ENCODE results near the gene MXI1. TPM values are rescaled to one million over a fixed set of nuclear protein-coding genes. Genes with fewer than 3 reads are reported as not detected.
A peak's percentile ranks its signal among the peaks of the same experiment; 100 is the strongest.

The MXI1 gene
- total and polyA plus RNA-seq, 2 experiments from 2014 or later, result 5.1 to 8.5 TPM

DNA sequence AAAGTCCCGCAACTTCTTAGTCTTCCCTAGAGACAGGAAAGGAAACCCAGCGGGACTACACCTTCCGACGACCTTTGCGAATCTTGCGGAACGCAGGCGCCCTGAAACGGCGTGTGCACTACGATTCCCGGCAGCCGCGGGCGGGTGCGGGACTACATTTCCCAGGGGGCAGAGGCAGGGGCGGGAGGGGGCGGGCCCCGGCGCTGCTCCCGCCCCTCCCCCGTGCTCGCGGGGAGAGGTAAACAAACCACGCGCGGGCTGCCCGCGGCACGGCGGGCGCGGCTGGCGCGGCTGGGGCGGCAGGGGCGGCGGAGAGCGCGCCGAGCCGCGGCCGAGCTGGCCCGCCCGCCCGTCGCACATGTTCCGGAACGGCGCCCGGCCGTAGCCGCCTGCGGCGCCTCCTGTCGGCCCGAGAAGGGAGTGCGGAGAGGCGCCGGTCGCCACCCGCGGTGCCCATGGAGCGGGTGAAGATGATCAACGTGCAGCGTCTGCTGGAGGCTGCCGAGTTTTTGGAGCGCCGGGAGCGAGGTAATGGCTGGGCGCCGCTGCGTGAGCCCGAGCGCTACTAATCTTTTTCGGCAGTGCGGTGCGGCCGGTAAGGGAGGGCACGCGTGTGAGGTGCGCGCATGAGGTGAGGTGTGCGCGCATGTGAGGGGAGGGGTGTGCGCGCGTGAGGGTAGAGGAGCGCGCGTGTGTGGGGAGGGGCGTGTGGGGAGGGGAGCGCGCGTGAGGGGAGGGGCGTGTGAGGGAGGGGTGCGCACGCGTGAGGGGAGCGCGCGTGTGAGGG lies 18.5 kb downstream of the MXI1 start:
- peaks cover 23% of the 10 kb centered on the region for H3K4me1 ChIP-seq (ENCODE audit: insufficient read depth)
- no peaks in the 10 kb centered on the region; the same call in 2 of the 3 replicates for H3K9me3 Mint-ChIP-seq
- no peaks in the 10 kb centered on the region for H4K20me1 ChIP-seq (replicated peaks; ENCODE audit: insufficient read depth)
- H3K4me3 ChIP-seq, result peak overlapping the region; percentile 74
- no peak overlapping the region for H2AFZ ChIP-seq
- no peaks in the 10 kb centered on the region for H3K36me3 ChIP-seq (ENCODE audit: insufficient read depth)
- H3F3A ChIP-seq (replicated peaks; ENCODE audit: low read depth), result peaks cover 7% of the 10 kb centered on the region; the same call in 1 of the 2 replicates
- H3K27me3 ChIP-seq (ENCODE audit: insufficient read depth), result peaks cover 28% of the 10 kb centered on the region
- H3K27ac Mint-ChIP-seq, result peak overlapping the region; percentile 97
- DNase-seq (ENCODE audit: low spot score) (peak; percentile 98), ATAC-seq (peak; percentile 69)
- H3K27me3 Mint-ChIP-seq (ENCODE audit: insufficient read depth, low read depth, poor library complexity), result peaks cover 29% of the 10 kb centered on the region
- no peaks in the 10 kb centered on the region for H3K9me2 ChIP-seq (ENCODE audit: insufficient read depth)
- H3K4me1 Mint-ChIP-seq, result peaks cover 40% of the 10 kb centered on the region
- H3K4me3 Mint-ChIP-seq, result peak overlapping the region; percentile 91
- no peaks in the 10 kb centered on the region for H3K79me2 ChIP-seq (replicated peaks; ENCODE audit: insufficient read depth)
- H3K27ac ChIP-seq (ENCODE audit: low read depth), result 0 out of 2 replicates have a peak overlapping the region, but pooled peaks have one; percentile 59
- TF ChIP-seq CREB1 (CRISPR knock-in tag; IDR thresholded peaks at IDR 0.05; ENCODE audit: low read depth) (peak; percentile 95), EZH2 (IDR thresholded peaks at IDR 0.05; ENCODE audit: low read depth, unreplicated experiment) (no peak), JUNB (IDR thresholded peaks at IDR 0.05; ENCODE audit: unreplicated experiment) (no peak)
- TF ChIP-seq, protein P1, sequence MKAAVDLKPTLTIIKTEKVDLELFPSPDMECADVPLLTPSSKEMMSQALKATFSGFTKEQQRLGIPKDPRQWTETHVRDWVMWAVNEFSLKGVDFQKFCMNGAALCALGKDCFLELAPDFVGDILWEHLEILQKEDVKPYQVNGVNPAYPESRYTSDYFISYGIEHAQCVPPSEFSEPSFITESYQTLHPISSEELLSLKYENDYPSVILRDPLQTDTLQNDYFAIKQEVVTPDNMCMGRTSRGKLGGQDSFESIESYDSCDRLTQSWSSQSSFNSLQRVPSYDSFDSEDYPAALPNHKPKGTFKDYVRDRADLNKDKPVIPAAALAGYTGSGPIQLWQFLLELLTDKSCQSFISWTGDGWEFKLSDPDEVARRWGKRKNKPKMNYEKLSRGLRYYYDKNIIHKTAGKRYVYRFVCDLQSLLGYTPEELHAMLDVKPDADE (IDR thresholded peaks at IDR 0.05), result peak; percentile 98
- TF ChIP-seq, protein P2, sequence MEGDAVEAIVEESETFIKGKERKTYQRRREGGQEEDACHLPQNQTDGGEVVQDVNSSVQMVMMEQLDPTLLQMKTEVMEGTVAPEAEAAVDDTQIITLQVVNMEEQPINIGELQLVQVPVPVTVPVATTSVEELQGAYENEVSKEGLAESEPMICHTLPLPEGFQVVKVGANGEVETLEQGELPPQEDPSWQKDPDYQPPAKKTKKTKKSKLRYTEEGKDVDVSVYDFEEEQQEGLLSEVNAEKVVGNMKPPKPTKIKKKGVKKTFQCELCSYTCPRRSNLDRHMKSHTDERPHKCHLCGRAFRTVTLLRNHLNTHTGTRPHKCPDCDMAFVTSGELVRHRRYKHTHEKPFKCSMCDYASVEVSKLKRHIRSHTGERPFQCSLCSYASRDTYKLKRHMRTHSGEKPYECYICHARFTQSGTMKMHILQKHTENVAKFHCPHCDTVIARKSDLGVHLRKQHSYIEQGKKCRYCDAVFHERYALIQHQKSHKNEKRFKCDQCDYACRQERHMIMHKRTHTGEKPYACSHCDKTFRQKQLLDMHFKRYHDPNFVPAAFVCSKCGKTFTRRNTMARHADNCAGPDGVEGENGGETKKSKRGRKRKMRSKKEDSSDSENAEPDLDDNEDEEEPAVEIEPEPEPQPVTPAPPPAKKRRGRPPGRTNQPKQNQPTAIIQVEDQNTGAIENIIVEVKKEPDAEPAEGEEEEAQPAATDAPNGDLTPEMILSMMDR (conservative IDR thresholded peaks at IDR 0.05; ENCODE audit: low read depth in 2 of 2), result peak; percentile 49 to 59
- peaks cover 4% of the 10 kb centered on the region; the same call in 1 of the 3 replicates for H3K36me3 Mint-ChIP-seq (ENCODE audit: low read depth)
- H3K4me2 ChIP-seq, result peak overlapping the region; percentile 75

DNA sequence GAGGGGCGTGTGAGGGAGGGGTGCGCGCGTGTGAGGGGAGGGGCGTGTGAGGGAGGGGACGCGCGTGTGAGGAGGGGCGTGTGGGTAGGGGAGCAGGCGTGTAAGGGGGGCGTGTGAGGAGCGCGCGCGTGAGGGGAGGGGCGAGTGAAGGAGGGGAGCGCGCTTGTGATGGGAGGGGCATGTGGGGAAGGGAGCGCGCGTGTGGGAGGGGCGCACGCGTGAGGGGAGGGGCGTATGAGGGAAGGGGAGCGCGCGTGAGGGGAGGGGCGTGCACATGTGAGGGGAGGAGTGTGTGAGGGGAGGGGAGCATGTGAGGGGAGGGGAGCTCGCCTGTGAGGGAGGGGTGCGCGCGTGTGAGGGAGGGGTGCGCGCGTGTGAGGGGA lies 19.1 kb downstream of the MXI1 start:
- H3K27me3 Mint-ChIP-seq (ENCODE audit: insufficient read depth, low read depth, poor library complexity), result peaks cover 25% of the 10 kb centered on the region
- peak overlapping the region; percentile 91 for H3K4me3 Mint-ChIP-seq
- DNase-seq (ENCODE audit: low spot score) (peak; percentile 94), ATAC-seq (peak; percentile 5)
- Histone ChIP-seq H3K79me2 (replicated peaks; ENCODE audit: insufficient read depth) (no peaks in the 10 kb centered on the region), H2AFZ (no peak overlapping the region), H3K27ac (ENCODE audit: low read depth) (no peak overlapping the region), H3K27me3 (ENCODE audit: insufficient read depth) (peaks cover 22% of the 10 kb centered on the region), H3K4me1 (ENCODE audit: insufficient read depth) (peaks cover 18% of the 10 kb centered on the region), H3K4me2 (no peak overlapping the region; the same call in 1 of the 2 replicates), H3K4me3 (peak overlapping the region; percentile 74; the same call in 1 of the 2 replicates), H3K36me3 (ENCODE audit: insufficient read depth) (no peaks in the 10 kb centered on the region), H3K9me2 (ENCODE audit: insufficient read depth) (no peaks in the 10 kb centered on the region), H4K20me1 (replicated peaks; ENCODE audit: insufficient read depth) (no peaks in the 10 kb centered on the region), H3F3A (replicated peaks; ENCODE audit: low read depth) (peaks cover 7% of the 10 kb centered on the region; the same call in 1 of the 2 replicates)
- H3K9me3 Mint-ChIP-seq, result no peaks in the 10 kb centered on the region; the same call in 2 of the 3 replicates
- H3K27ac Mint-ChIP-seq, result peak overlapping the region; percentile 97
- peaks cover 4% of the 10 kb centered on the region; the same call in 1 of the 3 replicates for H3K36me3 Mint-ChIP-seq (ENCODE audit: low read depth)
- H3K4me1 Mint-ChIP-seq, result peaks cover 36% of the 10 kb centered on the region
- TF ChIP-seq ZNF331 (CRISPR knock-in tag; IDR thresholded peaks at IDR 0.05; ENCODE audit: low read depth), result no peak
- TF ChIP-seq, protein P3, sequence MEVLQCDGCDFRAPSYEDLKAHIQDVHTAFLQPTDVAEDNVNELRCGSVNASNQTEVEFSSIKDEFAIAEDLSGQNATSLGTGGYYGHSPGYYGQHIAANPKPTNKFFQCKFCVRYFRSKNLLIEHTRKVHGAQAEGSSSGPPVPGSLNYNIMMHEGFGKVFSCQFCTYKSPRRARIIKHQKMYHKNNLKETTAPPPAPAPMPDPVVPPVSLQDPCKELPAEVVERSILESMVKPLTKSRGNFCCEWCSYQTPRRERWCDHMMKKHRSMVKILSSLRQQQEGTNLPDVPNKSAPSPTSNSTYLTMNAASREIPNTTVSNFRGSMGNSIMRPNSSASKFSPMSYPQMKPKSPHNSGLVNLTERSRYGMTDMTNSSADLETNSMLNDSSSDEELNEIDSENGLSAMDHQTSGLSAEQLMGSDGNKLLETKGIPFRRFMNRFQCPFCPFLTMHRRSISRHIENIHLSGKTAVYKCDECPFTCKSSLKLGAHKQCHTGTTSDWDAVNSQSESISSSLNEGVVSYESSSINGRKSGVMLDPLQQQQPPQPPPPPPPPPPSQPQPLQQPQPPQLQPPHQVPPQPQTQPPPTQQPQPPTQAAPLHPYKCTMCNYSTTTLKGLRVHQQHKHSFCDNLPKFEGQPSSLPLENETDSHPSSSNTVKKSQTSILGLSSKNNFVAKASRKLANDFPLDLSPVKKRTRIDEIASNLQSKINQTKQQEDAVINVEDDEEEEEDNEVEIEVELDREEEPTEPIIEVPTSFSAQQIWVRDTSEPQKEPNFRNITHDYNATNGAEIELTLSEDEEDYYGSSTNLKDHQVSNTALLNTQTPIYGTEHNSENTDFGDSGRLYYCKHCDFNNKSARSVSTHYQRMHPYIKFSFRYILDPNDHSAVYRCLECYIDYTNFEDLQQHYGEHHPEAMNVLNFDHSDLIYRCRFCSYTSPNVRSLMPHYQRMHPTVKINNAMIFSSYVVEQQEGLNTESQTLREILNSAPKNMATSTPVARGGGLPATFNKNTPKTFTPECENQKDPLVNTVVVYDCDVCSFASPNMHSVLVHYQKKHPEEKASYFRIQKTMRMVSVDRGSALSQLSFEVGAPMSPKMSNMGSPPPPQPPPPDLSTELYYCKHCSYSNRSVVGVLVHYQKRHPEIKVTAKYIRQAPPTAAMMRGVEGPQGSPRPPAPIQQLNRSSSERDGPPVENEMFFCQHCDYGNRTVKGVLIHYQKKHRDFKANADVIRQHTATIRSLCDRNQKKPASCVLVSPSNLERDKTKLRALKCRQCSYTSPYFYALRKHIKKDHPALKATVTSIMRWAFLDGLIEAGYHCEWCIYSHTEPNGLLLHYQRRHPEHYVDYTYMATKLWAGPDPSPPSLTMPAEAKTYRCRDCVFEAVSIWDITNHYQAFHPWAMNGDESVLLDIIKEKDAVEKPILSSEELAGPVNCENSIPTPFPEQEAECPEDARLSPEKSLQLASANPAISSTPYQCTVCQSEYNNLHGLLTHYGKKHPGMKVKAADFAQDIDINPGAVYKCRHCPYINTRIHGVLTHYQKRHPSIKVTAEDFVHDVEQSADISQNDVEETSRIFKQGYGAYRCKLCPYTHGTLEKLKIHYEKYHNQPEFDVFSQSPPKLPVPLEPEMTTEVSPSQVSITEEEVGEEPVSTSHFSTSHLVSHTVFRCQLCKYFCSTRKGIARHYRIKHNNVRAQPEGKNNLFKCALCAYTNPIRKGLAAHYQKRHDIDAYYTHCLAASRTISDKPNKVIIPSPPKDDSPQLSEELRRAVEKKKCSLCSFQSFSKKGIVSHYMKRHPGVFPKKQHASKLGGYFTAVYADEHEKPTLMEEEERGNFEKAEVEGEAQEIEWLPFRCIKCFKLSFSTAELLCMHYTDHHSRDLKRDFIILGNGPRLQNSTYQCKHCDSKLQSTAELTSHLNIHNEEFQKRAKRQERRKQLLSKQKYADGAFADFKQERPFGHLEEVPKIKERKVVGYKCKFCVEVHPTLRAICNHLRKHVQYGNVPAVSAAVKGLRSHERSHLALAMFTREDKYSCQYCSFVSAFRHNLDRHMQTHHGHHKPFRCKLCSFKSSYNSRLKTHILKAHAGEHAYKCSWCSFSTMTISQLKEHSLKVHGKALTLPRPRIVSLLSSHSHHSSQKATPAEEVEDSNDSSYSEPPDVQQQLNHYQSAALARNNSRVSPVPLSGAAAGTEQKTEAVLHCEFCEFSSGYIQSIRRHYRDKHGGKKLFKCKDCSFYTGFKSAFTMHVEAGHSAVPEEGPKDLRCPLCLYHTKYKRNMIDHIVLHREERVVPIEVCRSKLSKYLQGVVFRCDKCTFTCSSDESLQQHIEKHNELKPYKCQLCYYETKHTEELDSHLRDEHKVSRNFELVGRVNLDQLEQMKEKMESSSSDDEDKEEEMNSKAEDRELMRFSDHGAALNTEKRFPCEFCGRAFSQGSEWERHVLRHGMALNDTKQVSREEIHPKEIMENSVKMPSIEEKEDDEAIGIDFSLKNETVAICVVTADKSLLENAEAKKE (CRISPR knock-in tag; IDR thresholded peaks at IDR 0.05), result no peak
- no peak for TF ChIP-seq STAT1 (IDR thresholded peaks at IDR 0.05; ENCODE audit: unreplicated experiment)
- TF ChIP-seq CREB1 (CRISPR knock-in tag; IDR thresholded peaks at IDR 0.05; ENCODE audit: low read depth), result no peak
- TF ChIP-seq JUNB (IDR thresholded peaks at IDR 0.05; ENCODE audit: unreplicated experiment), result no peak

All from GM23338 (cell line).